GM19455 (cell line): ENCODE measurements around the gene HDGF.
"Not testable (repeated sequence)": the region's sequence is repeated elsewhere in the genome, so short reads cannot be mapped to it uniquely, and the experiment has no call there.

Source experiments
- ATAC-seq: cut with Tn5 transposase; IDR thresholded peaks from one replicate; pipeline ENCODE4 v1.9.1; 2021; ENCODE audit not compliant: unreplicated experiment

Gene HDGF

DNA sequence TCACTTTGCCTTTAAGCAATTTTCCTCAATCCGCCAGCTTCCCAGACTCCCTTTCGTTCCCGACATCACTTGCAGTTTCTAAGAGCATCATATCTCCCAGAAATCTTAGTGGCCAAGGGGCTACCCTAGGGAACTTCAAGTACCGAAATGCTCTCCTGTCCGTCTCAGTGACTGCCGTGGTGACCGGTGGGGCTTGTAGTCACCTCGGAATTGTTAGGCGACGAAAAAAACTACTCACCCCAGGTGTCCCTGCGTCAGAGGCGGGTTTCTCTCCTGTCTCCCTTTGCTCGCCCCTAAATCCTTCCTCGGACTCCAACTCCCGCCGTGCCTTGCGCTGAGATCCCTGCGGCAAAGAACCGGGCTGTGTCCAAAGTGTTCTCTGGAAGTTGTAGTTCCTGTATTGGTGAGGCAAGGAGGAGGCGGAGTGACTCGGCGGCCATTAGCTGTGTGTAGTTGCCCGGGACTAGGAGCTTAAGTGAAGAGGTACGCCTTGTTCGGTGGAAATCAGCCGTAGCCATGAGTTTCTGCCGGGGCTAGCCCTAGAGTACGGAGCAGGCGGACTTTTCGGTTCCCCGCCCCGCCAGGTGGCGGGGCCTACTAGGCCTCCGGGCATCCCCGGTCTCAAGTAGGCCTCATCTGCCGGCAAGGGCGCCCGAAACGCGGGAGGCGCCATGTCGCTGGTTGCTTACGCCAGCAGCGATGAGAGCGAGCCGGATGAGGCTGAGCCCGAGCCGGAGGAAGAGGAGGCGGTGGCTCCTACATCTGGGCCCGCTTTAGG lies 15.8 kb upstream of the HDGF start, which contains the start of gene PRCC:
PRCC (plus strand) TSS at position 435 of the 778 bp plus-strand sequence; CDS start at position 672, 237 bp downstream.
- peak; percentile 93 for ATAC-seq

DNA sequence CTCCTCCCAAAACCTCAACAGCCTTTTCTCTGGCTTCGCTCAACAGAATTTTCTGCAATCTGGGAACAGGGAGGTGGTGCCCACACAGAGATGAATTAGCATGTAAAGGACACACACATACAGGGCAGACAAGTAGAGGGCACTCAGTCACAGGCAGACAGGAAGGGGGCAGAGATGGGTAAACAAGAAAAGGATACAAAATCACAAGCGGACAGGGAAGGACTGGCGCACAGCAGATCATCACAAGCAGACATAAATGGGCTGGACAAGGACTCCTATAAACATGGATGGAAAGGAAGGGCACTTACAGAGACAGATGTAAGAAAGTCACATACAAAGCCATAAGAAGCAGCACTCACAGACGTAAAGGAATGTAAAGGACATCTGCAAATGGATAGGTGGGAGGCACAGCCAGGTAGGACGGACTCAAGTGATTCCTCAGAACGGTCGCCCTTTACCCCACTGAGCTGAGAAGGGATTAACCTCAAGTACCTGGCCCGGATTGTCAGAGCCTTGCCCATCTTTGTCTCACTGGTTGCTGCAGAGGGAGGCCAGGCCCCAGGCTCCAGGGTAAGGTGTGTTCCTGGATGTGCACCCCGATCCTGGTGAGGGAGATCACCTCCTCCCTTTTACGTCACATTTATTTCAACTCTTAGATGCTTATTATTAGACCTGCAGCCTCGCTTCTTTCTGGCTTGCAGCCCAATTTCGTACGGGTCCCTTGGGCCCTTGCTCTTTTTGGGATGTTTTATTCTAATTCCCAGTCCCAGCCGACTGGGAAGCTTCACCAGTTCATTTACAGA lies 15.0 kb upstream of the HDGF start:
- peak; percentile 21 for ATAC-seq

DNA sequence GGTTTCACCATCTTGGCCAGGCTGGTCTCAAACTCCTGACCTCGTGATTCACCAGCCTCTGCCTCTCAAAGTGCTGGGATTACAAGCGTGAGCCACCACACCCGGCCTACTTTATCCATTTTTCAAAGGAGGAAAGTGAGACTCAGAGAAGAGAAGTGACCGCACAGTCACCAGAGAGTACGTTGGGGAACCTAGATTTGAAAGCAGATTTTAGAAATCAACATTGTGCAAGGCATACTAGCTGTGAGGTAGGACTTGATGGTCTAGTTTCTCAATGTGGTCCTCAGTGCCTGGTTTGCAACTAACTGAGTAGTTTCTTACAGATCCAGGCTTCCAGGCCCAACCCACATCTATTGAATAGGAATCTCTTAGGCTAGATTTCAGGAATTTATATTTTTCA lies 14.2 kb upstream of the HDGF start:
- ATAC-seq = no peak

DNA sequence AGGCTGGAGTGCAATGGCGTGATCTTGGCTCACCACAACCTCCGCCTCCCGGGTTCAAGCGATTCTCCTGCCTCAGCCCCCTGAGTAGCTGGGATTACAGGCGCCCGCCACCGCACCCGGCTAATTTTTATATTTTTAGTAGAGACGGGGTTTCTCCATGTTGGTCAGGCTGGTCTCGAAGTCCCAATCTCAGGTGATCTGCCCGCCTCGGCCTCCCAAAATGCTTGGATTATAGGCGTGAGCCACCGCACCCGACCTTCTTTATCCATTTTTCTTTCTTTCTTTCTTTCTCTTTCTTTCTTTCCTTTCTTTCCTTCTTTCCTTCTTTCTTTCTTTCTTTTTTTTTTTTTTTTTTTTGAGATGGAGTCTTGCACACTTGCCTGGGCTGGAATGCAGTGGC lies 13.7 kb upstream of the HDGF start:
- ATAC-seq = not testable (repeated sequence)

DNA sequence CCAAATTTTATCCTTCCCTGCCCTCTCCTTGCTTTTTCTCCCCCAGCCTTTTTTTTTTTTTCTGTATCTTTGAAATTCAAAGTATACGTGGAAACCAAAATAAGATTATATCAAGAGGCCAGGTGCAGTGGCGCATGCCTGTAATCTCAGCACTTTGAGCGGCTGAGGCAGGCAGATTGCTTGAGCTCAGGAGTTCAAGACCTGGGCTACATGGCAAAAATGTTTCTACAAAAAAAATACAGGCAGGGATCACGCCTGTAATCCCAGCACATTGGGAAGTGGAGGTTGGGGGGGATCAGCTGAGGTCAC lies 9.3 kb upstream of the HDGF start:
- ATAC-seq = no peak

DNA sequence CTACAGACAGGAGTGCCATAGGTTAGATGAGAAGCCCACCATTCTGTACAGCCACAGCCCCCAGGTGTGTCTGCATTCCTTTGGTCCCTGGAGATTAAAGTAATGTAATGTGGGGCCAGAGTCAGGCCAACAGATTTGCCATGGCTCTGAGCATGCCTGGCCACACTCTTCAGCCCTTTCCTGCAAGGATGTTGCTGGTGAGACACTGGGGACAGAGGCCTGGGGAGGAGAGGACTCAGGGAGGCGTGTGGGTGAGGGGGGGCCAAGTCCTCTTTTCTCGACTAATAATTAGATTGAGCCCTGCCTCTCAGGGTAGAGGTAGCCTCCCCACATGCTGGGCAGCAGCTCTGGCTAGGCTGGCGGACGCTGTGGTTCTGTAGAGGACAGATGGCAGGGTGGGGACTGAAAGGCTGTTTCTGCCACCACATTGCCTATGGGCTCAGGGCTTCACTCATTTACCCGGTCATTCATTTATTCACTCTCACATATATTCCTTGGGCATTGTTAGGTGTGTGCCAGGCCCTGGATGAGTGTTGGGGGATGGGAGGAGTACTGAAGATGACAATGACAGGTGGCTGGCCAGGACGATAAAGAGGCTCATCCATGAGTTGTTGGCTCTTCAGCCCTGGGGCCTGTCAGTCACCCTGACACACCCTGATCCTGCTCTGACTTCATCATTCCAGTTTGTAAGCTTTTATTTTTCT lies 8.8 kb upstream of the HDGF start:
- no peak for ATAC-seq

DNA sequence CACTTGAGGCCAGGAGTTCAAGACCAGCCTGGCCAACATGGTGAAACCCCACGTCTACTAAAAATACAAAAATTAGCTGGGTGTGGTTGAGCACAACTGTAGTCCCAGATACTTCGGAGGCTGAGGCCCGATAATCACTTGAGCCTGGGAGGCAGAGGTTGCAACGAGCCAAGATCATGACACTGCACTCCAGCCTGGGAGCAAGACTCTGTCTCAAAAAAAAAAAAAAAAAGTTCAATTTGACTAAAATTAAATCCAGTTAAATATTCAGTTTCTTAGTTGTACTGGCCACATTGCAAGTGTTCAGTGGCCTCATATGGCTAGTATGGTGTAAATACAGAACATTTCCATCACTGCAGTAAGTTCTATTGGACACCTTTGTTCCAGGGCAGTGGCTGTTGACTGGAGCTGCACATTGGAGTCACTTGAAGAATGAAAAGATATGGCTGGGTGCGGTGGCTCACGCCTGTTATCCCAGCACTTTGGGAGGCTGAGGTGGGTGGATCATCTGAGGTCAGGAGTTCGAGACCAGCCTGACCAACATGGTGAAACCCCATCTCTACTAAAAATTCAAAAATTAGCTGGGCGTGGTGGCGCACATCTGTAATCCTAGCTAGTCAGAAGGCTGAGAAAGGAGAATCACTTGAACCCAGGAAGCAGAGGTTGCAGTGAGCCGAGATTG lies 6.2 kb upstream of the HDGF start:
- ATAC-seq = not testable (repeated sequence)

DNA sequence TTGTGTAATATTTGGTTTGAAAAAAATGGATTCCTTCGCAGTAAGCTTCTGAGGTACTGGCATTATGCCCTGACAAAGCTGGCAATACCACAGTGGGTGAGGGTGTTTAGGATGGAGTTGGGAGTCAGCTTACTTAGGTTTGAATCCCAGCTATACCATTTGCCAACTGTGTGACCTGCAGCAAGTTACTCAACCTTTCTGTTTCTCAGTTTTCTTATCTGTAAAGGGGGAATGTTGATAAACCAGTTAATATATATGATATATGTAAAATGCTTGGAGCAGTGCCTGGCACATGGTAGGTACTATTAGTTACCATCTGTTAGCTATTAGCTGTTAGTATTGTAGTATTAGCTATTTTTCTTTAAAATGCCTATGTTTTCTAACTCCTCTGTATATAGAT lies 4.9 kb upstream of the HDGF start:
- no peak for ATAC-seq

DNA sequence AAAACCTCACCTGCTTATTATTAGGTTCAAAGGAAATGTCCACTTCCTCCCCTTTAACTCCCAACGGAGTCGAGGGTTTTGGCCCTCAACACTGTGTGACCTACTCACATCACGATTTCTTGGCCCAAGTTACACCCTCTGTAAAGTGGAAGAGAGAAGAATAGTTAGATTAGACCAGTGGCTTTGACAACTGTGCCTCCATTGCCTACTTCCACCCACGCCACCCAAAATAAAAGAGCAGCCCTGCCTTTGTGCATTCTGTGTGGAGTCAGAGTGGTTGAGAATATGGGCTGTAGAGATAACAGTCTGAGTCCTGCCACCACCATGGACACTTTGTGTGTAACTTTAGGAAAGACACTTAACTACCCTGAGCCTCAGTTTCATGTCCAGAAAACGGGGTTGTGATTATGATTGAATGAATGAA lies 4.1 kb upstream of the HDGF start:
- no peak for ATAC-seq

DNA sequence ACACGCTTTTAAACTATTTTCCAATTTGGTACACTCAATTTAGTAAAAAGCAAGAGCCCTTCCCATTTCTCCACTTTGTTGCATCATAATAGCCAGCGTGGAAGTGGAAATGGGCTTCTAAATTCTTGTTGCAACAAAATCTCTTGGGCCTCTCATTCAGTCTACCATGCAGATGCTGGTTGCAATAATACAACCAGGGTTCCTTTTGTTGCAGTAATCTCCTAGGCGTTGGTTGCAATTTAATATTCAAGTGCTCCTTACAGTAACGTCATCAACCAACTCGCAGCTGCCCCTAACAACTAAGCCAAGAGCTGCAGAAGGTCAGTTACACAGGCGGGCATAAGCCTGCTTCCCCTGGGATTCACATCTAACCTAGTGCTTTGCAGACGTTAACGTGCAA lies 2.7 kb upstream of the HDGF start:
- no peak for ATAC-seq

DNA sequence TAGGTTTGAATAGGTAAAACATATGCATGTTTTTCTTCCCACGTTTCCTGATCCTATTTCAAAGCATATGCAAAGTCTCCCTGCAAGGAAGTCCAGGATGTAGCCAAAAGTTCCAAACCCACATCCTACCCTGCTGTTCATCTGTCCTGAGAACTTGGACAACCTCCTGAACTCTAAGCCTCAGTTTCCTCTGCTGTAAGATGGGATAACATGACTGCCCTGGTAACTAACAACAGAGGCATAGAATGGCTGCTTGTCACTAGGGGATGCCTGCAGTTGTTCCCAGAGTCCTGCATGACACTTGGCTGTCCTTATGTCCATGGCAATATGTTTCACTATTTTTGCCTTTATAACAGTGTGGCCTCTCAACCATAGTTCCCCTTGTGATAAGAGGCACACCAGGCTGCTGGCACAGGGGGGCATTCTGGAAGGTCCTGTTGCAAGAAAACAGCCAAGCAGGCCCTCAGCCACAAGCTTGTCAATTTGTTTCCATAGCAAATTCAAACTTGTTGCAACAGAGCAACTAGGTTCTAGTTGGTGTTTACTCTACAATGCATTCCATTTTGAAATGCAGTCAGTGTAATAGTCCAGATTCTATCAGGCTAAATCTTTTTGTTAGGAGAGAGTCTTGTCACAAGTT lies 1.5 kb upstream of the HDGF start:
- ATAC-seq = no peak

DNA sequence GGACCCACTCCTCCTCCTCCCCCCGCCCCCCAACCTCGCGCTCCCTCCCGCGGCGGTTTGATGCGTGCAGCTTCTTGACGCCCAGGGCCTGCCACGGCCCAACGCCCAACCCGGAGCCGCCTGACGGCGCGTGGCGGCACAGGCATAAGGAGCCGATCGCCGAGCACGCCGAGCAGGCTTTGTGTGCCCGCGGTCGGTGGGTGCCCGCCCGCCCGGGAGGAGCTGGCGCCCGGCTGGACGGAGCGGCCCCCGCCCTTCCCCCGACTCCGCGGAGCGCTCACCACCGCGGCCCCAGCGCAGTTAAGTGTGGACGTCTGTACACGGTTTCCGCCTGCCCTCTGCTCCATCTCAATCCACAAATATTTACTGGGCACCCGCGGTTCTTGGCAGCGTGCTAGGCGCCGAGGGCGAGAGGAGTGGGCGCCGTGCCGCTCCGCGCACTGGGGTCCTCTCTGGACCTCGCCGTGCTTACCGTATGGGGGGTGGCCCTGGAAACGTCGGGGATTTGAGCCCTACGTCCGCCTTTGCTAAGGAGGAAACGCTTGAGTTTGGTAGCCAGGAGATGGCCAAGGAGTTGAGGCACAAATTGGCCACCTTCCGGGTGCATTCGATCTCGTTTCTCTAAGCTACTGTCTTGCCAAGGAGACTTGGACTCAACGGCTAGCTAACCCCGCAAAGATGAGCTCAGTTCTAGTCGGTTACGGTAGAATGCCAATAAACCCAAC lies 444 bp upstream of the HDGF start:
- peak; percentile 47 for ATAC-seq

DNA sequence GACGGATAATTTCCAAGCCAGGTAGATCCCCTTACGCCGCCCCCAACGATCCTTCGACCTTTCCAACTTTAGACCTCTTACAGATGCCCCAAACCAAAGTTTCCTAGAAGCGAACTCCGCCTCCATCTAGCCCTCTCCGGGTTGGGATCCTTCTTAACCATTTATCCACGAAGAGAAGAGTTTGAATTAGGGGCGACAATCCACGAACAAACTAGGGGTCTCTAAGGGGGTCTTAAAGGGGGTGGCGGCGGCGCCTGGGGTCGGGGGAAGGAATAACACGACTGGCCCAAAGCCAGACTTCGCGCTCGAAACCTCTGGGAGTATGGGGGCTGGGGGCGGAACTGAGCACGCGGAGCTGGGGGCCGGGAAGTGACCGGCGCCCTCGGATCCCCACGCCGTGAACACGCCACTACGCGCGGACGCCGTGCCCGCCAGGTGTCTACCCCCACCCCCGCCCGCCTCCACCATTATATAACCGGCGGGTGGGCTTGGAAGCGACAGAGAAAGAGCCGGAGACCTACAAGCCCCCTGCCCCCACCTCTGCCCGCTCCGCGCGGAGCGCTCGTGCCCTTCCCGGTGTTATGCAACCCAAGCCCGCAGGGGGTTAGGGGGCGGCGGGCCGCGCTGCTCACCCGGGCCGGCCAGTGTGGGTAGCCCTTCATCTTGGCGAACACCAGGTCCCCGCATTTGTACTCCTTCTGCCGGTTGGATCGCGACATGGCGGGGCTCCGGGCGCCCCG lies 594 bp downstream of the HDGF start:
- peak; percentile 13 for ATAC-seq

DNA sequence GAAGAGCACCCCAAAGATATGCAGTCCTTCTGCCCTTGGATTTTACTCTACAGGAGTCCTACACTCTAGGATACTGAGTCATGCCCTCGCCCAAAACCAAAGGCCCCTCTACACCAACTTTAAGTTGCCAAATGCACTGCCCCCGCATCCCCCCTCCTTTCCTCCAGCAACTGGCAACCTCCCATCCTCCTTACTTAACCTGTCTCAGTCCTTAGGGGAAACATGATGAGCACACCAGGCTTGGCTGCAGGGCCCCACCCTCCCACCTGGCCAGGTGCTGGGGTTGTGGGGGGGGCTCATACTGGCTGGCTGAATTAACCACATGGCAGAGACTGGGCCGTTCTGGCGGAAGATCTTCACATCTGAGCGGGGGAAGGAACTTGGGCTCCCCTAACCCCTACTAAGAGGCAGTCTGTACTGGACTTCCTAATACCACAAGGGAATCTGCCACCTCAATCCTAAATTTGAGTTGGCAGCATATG lies 1.2 kb downstream of the HDGF start:
- no peak for ATAC-seq

DNA sequence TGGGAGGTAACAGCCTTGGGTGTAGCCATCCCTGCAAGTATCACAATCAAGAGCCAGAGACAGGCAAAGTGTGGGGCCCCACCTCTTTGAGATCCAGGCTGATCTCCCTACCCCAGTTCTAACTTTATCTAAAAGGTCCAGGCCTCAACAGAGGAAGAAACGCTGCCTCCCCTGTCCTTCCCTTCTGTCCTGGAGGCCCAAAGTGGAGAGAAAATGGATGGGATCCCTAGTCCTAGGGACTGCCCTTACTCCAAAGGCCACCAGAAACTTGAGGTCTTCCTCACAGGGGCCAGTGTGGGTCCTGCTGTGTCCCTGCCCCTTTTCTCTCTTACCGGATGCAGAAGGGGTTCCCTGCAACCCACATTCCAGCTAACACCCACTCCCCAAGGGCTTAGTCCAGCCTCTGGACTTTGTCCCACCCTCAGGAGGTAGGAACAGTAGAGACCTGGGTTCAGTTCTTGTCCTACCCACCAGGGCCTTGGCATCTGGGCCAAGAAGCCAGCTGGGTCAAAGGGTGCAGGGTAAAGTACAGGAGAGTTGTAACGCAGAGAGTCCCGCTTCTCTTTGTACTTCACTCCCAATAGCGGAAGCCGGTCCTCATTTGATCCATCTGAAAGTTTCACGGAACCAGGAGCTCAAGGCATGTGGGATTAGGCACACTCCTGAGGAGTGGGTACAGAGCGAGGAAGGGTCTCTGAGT lies 1.9 kb downstream of the HDGF start:
- ATAC-seq = no peak

DNA sequence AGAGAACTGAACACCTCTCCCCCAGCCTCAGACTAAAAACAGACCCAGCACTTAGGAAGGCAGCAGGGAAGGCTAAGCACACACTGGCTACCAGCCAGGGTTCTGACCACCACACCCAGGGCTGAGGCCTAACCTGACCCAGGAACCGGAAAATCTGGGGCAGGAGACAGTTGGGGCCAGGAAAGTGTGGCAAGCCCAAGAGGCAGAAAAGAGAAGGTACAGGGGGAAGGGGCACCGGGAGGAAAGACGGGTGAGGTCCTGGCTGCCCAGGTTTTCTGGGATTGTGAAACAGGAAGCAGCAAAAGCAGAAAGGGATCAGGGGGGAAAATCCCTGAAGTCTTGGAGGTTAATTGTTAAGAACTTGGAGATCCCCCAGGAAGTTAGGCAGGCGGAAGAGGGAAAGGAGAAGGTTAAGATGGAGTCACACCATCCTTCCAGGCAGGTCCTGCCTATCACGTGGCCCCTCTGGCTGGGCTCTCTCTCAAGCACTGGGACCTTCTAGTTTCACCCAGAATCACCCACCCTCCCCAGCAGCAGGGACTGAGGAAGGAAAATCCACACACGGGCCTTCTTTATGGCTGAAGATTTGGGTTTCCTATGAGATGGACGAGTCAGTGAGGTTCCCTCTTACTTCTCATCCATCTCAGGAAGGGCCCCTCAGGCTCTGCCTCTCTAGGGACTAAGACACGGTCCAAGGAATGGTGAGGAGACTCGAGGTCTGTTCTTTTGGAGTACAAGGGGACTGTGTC lies 2.6 kb downstream of the HDGF start:
- ATAC-seq = no peak

DNA sequence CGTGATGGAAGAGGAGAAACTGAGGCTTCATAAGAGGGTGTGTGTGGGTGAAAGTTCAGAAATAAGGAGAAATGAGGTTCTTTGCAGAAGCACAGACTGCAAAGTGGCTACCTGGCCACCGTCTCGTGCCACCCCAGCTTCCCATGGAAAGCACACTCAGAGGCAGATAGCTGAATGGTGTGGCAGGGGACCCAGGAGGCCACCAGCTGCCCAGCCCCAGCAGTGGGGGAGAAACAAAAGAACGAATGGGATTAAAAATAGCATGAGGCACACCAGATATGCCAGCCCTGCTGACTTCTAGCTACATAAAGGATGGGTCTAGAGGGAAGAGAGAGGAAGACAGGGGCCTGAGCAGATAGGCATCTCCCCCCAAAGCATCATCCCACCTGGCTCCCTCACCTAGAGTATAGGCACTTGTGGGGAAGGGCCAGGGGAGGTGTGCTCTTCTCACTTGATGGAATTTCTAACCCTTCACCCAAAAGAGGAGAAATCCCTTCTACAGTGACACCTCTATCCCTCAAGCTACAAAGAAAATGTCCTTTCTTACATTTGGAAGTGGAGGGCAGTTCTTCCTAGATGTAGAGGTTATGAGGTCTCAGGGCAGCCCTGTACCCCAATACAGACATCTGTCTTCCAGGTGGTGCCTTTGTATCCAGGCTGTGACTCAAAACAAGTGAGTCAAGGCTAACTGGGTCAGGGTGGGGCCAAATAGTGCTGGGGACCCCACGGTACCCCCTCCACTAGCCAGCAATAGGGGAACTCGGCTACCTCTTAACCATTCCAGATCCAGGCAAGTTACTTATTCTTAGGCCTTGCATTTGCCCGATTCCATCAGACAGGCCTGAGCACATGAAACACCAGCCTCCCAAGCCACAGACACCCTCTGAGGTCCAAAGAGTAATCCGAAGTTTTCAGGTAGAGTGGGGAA lies 3.5 kb downstream of the HDGF start:
- ATAC-seq = no peak
